ENCODE results near the gene ECE1.
A peak's percentile ranks its signal among the peaks of the same experiment; 100 is the strongest.

The ECE1 gene

DNA sequence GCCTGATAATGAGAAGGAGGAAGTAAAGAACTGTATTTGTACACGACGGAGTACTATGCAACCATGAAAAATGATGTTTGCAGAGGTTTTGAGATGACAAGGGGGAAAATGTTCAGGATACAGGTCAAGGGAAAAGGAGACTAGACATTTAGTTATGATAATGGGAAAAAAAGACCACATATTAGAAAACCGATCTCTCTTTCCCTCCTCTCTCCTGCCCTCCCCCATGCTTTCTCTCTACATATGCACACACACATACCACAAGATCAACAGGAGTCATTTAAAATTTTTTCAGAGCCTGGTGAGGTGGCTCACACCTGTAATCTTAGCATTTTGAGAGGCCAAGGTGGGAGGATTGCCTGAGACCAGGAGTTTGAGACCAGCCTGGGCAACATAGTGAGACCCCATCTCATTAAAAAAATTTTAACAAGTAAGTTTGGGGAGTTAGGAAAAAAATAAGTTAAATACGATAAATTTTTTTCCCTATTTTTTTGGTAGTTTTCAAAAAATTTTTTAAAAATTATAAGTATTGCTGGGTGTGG, 44.5 kb downstream of the ECE1 start:
- H3K36me3 Mint-ChIP-seq, result peaks cover 47% of the 10 kb centered on the region
- no peaks in the 10 kb centered on the region for H3K4me1 Mint-ChIP-seq
- DNase-seq, result no peak
- no peak overlapping the region for H3K4me3 Mint-ChIP-seq
- CTCF ChIA-PET, result interaction anchor here (0.6 to 7.3 kb wide), 12 partner anchors 9 to 123 kb away, joined by 3 to 46 read pairs (median 6); no protein-coding TSS in a partner anchor
- no peaks in the 10 kb centered on the region for H3K9me3 Mint-ChIP-seq
- no peaks in the 10 kb centered on the region for H3K27me3 Mint-ChIP-seq
- H3K27ac Mint-ChIP-seq, result no peak overlapping the region

DNA sequence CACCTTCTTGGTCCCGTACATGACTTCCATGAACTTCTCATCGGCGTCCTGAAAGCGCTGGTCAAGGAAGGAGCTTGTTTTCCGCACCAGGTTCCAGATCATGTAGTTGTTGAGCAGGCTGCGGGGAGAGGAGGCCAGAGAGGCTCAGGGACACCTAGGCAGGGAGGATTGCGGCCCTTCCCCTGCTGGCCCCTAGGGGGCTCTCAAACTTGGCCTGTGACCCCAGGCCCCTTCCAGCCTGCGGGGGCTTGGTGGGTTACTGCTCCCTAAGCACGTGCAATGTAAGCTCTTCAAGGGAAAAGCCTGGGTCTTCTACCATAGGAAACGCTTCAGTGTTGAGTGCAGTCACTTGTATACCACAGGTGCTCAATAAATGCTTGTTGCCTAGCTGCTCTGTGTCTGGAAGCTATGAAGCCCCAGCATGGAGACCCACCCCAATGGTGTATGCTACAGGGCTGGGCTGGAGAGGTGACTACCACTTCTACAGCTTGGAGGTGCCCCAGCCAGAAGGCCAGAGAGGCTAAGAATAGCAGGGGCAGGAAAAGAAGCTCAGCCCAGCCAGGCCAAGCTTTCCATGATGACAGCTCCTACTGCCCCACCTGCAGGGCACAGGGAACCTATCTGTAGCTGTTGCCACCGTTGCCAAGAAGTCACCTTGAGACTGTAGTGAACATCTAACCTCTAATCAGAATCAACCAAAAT, 45.1 kb downstream of the ECE1 start:
- no peak overlapping the region for H3K4me3 Mint-ChIP-seq
- H3K4me1 Mint-ChIP-seq, result no peaks in the 10 kb centered on the region
- no peak overlapping the region for H3K27ac Mint-ChIP-seq
- CTCF ChIA-PET, result interaction anchor here (0.8 to 7.3 kb wide), 13 partner anchors 9 to 123 kb away, joined by 3 to 46 read pairs (median 5); no protein-coding TSS in a partner anchor
- H3K36me3 Mint-ChIP-seq, result peaks cover 46% of the 10 kb centered on the region
- DNase-seq, result no peak
- H3K9me3 Mint-ChIP-seq, result no peaks in the 10 kb centered on the region
- H3K27me3 Mint-ChIP-seq, result no peaks in the 10 kb centered on the region

DNA sequence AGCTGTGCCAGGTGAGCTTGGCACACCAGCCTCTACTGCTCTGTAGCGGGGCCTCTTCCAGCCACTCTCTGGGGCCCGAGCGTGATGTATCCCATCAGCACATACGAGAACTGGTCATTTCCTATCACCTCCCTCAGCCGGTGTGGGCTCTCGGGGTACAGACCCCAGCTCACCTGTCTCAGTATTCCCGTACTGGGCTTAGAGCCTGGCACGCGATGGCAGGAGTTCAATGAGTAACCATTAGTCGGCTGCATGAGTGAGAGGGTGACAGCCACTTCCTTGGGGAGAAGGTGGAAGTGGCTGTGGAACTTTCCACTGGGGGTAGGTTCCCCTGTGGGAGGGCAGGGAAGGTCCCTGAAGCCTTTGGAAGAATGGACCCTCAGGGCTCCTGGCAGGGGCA, 46.1 kb downstream of the ECE1 start:
- Mint-ChIP-seq H3K27me3 (no peaks in the 10 kb centered on the region), H3K9me3 (no peaks in the 10 kb centered on the region), H3K36me3 (peaks cover 46% of the 10 kb centered on the region), H3K4me1 (no peaks in the 10 kb centered on the region), H3K4me3 (no peak overlapping the region), H3K27ac (peak overlapping the region; percentile 52)
- CTCF ChIA-PET, result interaction anchor here (1.1 to 7.3 kb wide), 5 partner anchors 11 to 81 kb away, joined by 3 to 46 read pairs (median 6); no protein-coding TSS in a partner anchor
- DNase-seq, result no peak

DNA sequence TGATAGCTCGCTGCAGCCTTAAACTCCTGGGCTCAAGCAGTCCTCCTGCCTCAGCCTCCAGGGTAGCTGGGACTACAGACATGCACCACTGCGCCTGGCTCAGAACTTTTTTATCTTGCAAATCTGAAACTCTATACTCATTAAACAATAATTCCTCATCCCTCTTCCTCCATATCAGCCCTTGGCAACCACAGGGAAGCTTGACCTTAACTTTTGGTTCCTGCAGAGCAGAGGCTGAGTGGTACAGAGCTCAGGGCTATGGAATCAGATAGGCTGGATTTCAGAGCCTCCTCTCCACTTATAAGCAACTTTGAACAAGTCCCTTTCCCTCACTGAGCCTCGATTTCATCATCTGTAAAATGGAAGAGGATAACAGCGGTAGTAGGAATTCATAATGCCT, 47.4 kb downstream of the ECE1 start:
- Mint-ChIP-seq H3K9me3 (no peaks in the 10 kb centered on the region), H3K36me3 (peaks cover 48% of the 10 kb centered on the region), H3K4me1 (no peaks in the 10 kb centered on the region), H3K4me3 (no peak overlapping the region), H3K27ac (no peak overlapping the region), H3K27me3 (no peaks in the 10 kb centered on the region)
- DNase-seq, result no peak
- CTCF ChIA-PET, result interaction anchor here (1.1 to 7.3 kb wide), 2 partner anchors 9 to 125 kb away, joined by 3 to 46 read pairs; no protein-coding TSS in a partner anchor

DNA sequence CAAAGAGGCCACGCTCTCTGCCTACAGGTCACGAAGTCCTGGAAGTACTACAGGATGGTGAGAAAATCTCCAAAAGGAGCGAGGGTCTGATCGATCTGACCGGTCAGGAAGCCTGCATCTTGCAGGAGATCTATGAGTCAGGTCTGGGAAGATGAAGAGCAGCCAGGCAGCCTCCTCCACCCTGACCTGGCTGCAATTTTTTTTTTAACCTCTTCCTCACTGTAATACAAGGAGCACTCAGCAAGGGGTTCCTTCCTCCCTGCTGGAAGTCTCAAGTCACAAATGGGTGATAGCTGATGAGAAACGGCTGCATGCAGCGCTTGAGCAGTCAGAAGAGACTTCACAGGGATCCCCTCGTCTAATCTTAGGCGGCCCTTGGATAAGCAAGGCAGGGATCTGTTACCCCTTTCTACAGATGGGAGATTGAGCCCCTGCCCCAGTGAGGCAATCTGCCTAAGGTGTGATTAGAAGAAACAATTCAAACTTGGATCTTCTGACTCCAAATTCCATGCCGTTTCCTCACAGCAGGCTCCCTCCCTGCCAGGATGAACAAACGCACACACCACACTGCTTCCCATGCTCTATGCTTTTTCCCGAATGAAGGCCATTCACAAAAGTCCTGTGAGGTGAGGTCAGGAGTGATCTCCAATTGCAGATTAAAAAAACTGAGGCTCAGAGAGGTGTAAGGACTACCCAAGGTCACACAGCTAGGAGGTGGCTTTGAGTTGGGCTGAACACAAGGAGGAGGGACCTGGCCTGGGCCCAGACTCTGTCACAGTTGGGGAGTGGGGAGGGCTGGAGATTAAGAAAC, 48.3 kb downstream of the ECE1 start:
- H3K27ac Mint-ChIP-seq, result peak overlapping the region; percentile 19

DNA sequence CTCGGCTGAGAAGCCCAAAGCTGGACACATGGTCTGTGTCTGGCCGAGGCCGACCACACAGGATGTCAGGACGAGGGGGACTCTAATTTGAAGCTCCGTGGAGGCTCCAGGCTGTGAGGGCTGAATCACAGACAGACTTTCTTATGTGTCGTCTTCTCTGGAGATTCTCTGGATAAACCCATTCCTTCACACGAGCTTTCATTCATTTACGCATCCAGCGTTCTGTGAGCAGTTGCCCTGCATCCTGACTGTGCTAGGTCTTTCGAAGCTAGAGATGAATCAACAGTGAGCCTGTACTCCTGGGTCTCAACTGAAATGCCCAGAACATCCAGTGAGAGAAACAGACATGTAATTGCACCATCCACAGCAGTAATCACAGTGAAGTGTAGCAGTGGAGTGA, 49.6 kb downstream of the ECE1 start:
- peaks cover 44% of the 10 kb centered on the region for H3K36me3 Mint-ChIP-seq
- DNase-seq, result no peak
- CTCF ChIA-PET, result interaction anchor here (1.2 to 1.4 kb wide), 2 partner anchors 30 to 128 kb away, joined by 5 to 6 read pairs; no protein-coding TSS in a partner anchor
- H3K4me1 Mint-ChIP-seq, result no peaks in the 10 kb centered on the region
- H3K4me3 Mint-ChIP-seq, result no peak overlapping the region
- H3K27me3 Mint-ChIP-seq, result no peaks in the 10 kb centered on the region
- H3K9me3 Mint-ChIP-seq, result no peaks in the 10 kb centered on the region
- no peak overlapping the region for H3K27ac Mint-ChIP-seq

More for the DNA sequence above, 48.3 kb downstream of the ECE1 start:
- Mint-ChIP-seq H3K36me3 (peaks cover 45% of the 10 kb centered on the region), H3K27me3 (no peaks in the 10 kb centered on the region), H3K4me1 (no peaks in the 10 kb centered on the region), H3K9me3 (no peaks in the 10 kb centered on the region), H3K4me3 (no peak overlapping the region)
- CTCF ChIA-PET, result interaction anchor here (1.1 to 7.3 kb wide), 2 partner anchors 8 to 126 kb away, joined by 3 to 46 read pairs; no protein-coding TSS in a partner anchor
- no peak for DNase-seq

DNA sequence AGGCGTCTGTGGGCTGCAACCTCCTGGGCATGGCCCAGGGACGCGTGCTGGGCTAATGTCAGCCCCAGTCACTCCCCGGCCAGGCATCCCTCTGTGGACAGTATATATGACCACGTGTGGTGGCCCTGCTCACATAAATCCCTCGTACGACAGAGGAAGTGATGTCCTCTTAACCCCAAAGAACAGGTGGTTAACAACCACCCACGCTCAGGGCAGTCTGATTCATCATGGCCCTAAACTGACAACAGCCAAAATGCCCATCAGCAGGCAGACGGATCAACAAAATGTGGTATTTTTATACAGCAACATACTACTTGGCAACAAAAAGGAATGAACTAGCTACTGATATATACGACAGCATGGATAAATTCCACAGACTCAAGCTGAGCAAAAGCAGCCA, 51.0 kb downstream of the ECE1 start:
- DNase-seq, result no peak
- H3K27ac Mint-ChIP-seq, result no peak overlapping the region
- H3K36me3 Mint-ChIP-seq, result peaks cover 38% of the 10 kb centered on the region
- no peaks in the 10 kb centered on the region for H3K4me1 Mint-ChIP-seq
- H3K4me3 Mint-ChIP-seq, result no peak overlapping the region
- CTCF ChIA-PET, result no interaction called here
- no peaks in the 10 kb centered on the region for H3K27me3 Mint-ChIP-seq
- H3K9me3 Mint-ChIP-seq, result no peaks in the 10 kb centered on the region

DNA sequence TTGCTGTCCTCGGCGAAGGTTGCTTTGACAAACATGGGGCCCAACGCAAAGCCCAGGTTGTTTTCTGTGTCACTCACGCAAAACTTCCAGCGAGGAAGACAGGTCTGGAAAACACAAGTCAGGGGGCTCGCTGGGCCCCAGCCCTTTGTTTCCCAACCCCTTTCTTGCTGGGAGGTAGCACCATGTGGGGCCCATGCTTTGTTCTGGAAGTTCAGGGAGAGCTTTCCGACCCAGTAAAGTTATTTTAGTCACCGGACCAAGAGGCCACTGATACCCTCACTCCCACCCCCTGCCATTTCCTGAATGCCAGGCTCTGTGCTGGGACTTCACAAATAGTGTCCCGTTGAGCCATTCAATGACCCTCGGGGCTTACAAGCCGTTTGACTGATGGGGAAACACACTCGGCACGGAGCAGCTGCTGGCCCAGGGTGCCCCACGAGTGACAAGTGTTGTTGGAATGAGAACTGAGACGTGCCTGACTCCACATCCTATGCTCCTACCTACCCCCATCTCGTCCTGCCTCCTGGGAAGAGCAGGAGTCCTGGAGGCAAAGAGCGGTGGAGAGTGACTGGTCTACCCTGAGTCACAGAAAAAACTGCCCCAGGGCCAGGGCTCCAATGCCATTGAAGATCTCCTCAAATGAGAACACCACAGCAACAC, 52.0 kb downstream of the ECE1 start:
- no peaks in the 10 kb centered on the region for H3K4me1 Mint-ChIP-seq
- no peak for DNase-seq
- H3K36me3 Mint-ChIP-seq, result peaks cover 36% of the 10 kb centered on the region
- no peaks in the 10 kb centered on the region for H3K27me3 Mint-ChIP-seq
- no peak overlapping the region for H3K27ac Mint-ChIP-seq
- no peak overlapping the region for H3K4me3 Mint-ChIP-seq
- H3K9me3 Mint-ChIP-seq, result no peaks in the 10 kb centered on the region
- CTCF ChIA-PET, result interaction anchor here (1.6 to 1.8 kb wide), 2 partner anchors 32 to 130 kb away, joined by 4 to 6 read pairs; no protein-coding TSS in a partner anchor

DNA sequence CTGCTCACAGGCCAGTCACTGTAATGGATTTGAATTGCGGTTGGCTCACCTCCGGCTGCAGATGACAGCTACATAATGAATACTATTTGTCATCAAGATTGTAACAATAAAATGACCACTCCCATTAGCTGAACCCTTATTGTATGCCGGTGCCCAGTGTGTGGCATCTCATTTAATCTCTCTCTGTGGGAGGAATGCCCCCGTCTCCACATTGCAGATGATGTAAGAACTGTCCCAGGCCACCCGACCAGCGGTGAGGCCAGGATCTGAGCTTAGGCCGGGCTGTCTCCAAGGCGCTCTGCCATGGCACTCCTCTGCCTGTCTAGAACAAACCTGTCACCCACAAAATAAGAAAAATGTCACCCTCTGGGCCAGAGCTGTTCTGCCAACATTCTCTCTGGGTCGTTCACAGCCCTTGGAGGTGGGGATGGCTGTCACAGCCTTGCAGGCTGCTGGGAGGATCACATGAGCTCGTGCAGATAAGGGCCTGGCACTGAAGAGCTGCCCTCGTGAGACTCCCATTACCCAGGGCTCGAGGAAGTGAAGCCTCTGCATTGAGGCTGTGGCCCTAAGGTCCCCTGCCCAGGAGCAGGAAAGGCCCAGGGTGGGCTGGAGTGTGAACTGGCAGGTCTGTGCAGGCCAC, 52.7 kb downstream of the ECE1 start:
- Mint-ChIP-seq H3K9me3 (no peaks in the 10 kb centered on the region), H3K4me3 (no peak overlapping the region), H3K27me3 (no peaks in the 10 kb centered on the region), H3K36me3 (peaks cover 33% of the 10 kb centered on the region), H3K27ac (no peak overlapping the region), H3K4me1 (no peaks in the 10 kb centered on the region)
- CTCF ChIA-PET, result interaction anchor here (0.7 to 1.8 kb wide), 3 partner anchors 19 to 131 kb away, joined by 4 to 6 read pairs (median 4); no protein-coding TSS in a partner anchor
- DNase-seq, result no peak

DNA sequence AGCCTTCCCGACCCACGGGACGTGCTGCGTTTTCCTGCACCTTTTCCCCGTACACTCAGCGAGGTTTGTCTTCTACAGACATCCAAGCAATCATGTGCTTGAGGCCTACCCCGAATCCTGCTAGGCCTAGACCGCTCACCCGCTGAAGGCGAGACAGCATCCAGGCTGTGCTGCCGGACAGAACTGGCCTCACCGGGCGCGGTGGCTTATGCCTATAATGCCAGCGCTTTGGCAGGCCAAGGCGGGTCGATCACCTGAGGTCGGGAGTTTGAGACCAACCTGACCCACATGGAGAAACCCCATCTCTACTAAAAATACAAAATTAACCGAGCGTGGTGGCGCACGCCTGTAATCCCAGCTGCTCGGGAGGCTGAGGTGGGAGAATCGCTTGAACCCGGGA, 54.1 kb downstream of the ECE1 start:
- no peak for DNase-seq
- Mint-ChIP-seq H3K36me3 (peaks cover 29% of the 10 kb centered on the region), H3K4me3 (no peak overlapping the region), H3K4me1 (no peaks in the 10 kb centered on the region), H3K27ac (no peak overlapping the region), H3K9me3 (no peaks in the 10 kb centered on the region), H3K27me3 (no peaks in the 10 kb centered on the region)
- CTCF ChIA-PET, result interaction anchor here (5.1 kb wide), 1 partner anchor 10 kb away, joined by 46 read pairs; no protein-coding TSS in a partner anchor

DNA sequence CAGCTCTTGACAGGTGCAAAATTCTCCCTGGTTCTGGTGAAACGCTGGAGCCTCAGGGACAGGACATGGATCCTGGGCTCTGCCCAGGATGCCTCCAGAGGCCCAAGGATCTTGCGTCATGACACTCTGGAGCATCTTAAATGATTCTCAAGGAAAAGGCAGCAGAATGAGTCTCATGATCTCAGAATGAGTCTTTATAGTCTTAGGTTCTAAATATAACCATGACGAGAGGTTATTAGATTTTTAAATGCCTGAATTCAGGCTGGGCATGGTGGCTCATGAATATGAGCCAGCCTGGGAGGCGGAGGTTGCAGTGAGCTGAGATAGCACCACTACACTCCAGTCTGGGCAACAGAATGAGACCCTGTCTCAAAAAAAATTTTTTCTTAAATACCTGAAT, 55.5 kb downstream of the ECE1 start:
- H3K27me3 Mint-ChIP-seq, result no peaks in the 10 kb centered on the region
- CTCF ChIA-PET, result interaction anchor here (1.2 to 5.2 kb wide), 6 partner anchors 11 to 135 kb away, joined by 3 to 89 read pairs (median 34); no protein-coding TSS in a partner anchor
- no peak overlapping the region for H3K27ac Mint-ChIP-seq
- no peak overlapping the region for H3K4me3 Mint-ChIP-seq
- H3K9me3 Mint-ChIP-seq, result no peaks in the 10 kb centered on the region
- DNase-seq, result no peak
- no peaks in the 10 kb centered on the region for H3K4me1 Mint-ChIP-seq
- peaks cover 37% of the 10 kb centered on the region for H3K36me3 Mint-ChIP-seq

DNA sequence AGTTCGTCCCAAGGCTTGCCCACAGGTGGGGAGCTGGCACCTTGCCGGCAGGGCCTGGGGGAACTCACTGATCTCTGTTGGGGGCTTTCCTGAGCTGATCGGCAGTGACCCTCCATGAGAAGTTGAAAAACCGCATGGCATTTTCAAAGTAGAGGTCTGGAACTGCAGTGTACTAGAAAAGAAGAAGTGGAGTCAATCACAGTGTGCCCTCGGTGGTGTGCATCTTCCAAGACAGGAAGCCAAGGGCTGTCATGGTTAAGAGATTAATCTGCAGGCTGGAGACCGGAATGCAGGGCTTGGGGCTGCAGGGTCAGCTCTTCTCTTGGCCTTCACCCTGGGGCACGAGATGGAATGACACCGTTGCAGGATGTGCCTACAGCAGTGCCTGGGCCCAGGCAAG, 56.8 kb downstream of the ECE1 start:
- H3K36me3 Mint-ChIP-seq, result peaks cover 39% of the 10 kb centered on the region
- no peaks in the 10 kb centered on the region for H3K9me3 Mint-ChIP-seq
- no peaks in the 10 kb centered on the region for H3K27me3 Mint-ChIP-seq
- CTCF ChIA-PET, result interaction anchor here (0.8 to 5.2 kb wide), 10 partner anchors 9 to 136 kb away, joined by 3 to 89 read pairs (median 10); no protein-coding TSS in a partner anchor
- no peak overlapping the region for H3K27ac Mint-ChIP-seq
- H3K4me3 Mint-ChIP-seq, result no peak overlapping the region
- H3K4me1 Mint-ChIP-seq, result no peaks in the 10 kb centered on the region
- DNase-seq, result no peak

DNA sequence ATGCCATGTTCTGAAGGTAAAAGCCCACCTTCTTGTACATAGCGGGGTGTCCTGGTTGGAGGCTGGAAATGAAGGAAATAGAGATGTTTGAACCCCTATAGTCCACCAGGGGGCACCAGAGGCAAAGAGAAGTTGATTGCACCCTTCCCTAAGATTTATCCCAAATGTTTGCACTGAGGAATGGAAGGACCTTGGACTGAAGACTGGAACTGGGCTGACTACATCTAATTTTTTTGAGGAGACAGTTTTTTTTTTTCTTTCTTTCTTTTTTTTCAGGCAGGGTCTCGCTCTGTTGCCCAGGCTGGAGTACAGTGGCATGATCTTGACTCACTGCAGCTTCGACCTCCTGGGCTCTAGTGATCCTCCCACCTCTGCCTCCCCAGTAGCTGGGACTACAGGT, 58.2 kb downstream of the ECE1 start:
- Mint-ChIP-seq H3K27me3 (no peaks in the 10 kb centered on the region), H3K4me1 (no peaks in the 10 kb centered on the region), H3K36me3 (peaks cover 45% of the 10 kb centered on the region), H3K27ac (peak overlapping the region; percentile 42), H3K4me3 (no peak overlapping the region), H3K9me3 (no peaks in the 10 kb centered on the region)
- DNase-seq, result peak; percentile 43
- CTCF ChIA-PET, result interaction anchor here (0.7 to 5.2 kb wide), 16 partner anchors 14 to 535 kb away, joined by 3 to 89 read pairs (median 4); no protein-coding TSS in a partner anchor
